Adrenal gland (tissue), 12 donors: ENCODE results near the gene GRIFIN. TPM values are rescaled to one million over a fixed set of nuclear protein-coding genes. Genes with fewer than 3 reads are reported as not detected.

ENCODE experiments used
- DNase-seq, 7 donors: peaks; one replicate each; pipeline ENCODE4 v3.0.0-alpha.2; 2019 to 2020
- H3K27ac ChIP-seq, 5 donors: fragments of 200-600 bp; sonication (generic) in 4 of 5; 1 replicate in 3 of 5; 2 replicates in 2 of 5; pipeline versions ENCODE4 v1.5.1 to v1.8.0; 2016 to 2020; ENCODE audit warnings: mild to moderate bottlenecking in 1 of 5
- H3K27me3 ChIP-seq: fragments of 200-600 bp; 2 replicates; pipeline ENCODE4 v1.8.0; 2021
- H3K36me3 ChIP-seq, 2 donors: fragments of 200-600 bp; replicated peaks in 1 of 2; 1 replicate in 1 of 2; 2 replicates in 1 of 2; pipeline versions ENCODE4 v1.5.1 to v1.8.0; 2018 to 2022
- H3K4me1 ChIP-seq, 2 donors: fragments of 200-600 bp; replicated peaks in 1 of 2; 1 replicate in 1 of 2; 2 replicates in 1 of 2; pipeline versions ENCODE4 v1.5.1 to v1.8.0; 2018 to 2021
- H3K4me3 ChIP-seq, 4 donors: fragments of 200-600 bp; sonication (generic) in 3 of 4; one replicate each; pipeline ENCODE4 v1.5.1; 2016 to 2018
- H3K9me3 ChIP-seq, 3 donors: fragments of 200-600 bp; sonication (generic) in 1 of 3; replicated peaks in 1 of 3; 1 replicate in 2 of 3; 2 replicates in 1 of 3; pipeline versions ENCODE4 v1.5.1 to v1.8.0; 2016 to 2021
- CTCF ChIP-seq, 6 experiments: fragments of 450-650 bp in 4 of 6; fragments of 200-600 bp in 2 of 6; sonication (generic) in 1 of 6; IDR thresholded peaks; 1 replicate in 5 of 6; 2 replicates in 1 of 6; pipeline versions ENCODE4 v1.5.1 to v1.8.0; 2016 to 2021; ENCODE audit warnings: antibody characterized with exemption in 6 of 6, mild to moderate bottlenecking in 2 of 6, moderate library complexity in 1 of 6
- POLR2A ChIP-seq, 2 donors: fragments of 450-650 bp; IDR thresholded peaks; one replicate each; pipeline ENCODE4 v1.6.1; 2017; ENCODE audit warnings: antibody characterized with exemption in 2 of 2, mild to moderate bottlenecking in 2 of 2, moderate library complexity in 1 of 2
- WGBS, 4 donors: extraction: QIAGEN DNeasy Blood & Tissue Kit in 2 of 4; methylation state at CpG; one replicate each; pipeline versions ENCODE4 v1.1.5 to v1.1.7; 2013 to 2017; 5-methylcytosine and 5-hydroxymethylcytosine counted together
- intact Hi-C, 2 donors: fragments of 100-400 bp; cut with DNase I; formaldehyde crosslinking; loops; one replicate each; pipeline versions ENCODE4 v1.14.1 to v1.15.0; 2022 to 2023
- polyA plus RNA-seq, 3 donors: library from polyadenylated mRNA; stranded (reverse); fragments of 200-250 nt in 2 of 3; fragments of 350-450 nt in 1 of 3; fragmentation: Illumina TruSeq in 1 of 3; extraction: RNeasy Lipid Tissue Mini Kit (QIAGEN cat#74804) in 1 of 3; gene quantifications; one replicate each; pipeline ENCODE4 v1.2.3, GENCODE V29; 2013 to 2014
- total RNA-seq, 9 donors: library from RNA; depleted of rRNA in 4 of 9; stranded (reverse); fragments of >200 nt in 4 of 9; fragments of 120-200 nt in 1 of 9; fragmentation: NEBNext Ultra II Directional in 1 of 9; extraction: Animal tissue kit (Norgen Biotek cat#: 25700) in 1 of 9; gene quantifications; one replicate each; pipeline versions ENCODE4 v1.1.0 to v1.2.4, GENCODE V29; 2013 to 2023
- donor health status: healthy with polysubstance abuse.
- donor health status: Bipolar disorder and iron deficiency.
- donor health status: DM: yes; HTN: yes; CAD: no.
- donor health status: DM: no; HTN: no; CAD: no.
- donor health status: DM: no; HTN: no; CAD: no.
- donor health status: DM: yes; HTN: yes; CAD: no.

GRIFIN gene
- total and polyA plus RNA-seq, 12 donors: not detected

- WGBS, 4 donors: 3 to 10% (median 6%) methylated on average over 12 to 41 of the region's 41 CpGs; no CpG with 5 or more reads in 1 of the 4 donors
- Histone ChIP-seq H3K27me3 (no peaks in the 10 kb centered on the region), H3K4me1 (peaks cover 26 to 38% of the 10 kb centered on the region in 2 donors), H3K27ac (peak overlapping the region in 2 of 5 donors; percentile 57 to 85), H3K9me3 (no peaks in the 10 kb centered on the region), H3K36me3 (no peaks in the 10 kb centered on the region), H3K4me3 (peak overlapping the region in 1 of 4 donors; percentile 71)
- no peak for DNase-seq
- intact Hi-C loops: loop anchor here in 1 of 2 donors (2.0 kb wide), 1 partner anchor 40 kb away; no protein-coding TSS in a partner anchor
- no peak for TF ChIP-seq CTCF (IDR thresholded peaks at IDR 0.05)
- no peak for TF ChIP-seq POLR2A (IDR thresholded peaks at IDR 0.05)
Observed at GRCh38 chr7:2518737-2519118, 42.5 kb upstream of the GRIFIN start.

DNA sequence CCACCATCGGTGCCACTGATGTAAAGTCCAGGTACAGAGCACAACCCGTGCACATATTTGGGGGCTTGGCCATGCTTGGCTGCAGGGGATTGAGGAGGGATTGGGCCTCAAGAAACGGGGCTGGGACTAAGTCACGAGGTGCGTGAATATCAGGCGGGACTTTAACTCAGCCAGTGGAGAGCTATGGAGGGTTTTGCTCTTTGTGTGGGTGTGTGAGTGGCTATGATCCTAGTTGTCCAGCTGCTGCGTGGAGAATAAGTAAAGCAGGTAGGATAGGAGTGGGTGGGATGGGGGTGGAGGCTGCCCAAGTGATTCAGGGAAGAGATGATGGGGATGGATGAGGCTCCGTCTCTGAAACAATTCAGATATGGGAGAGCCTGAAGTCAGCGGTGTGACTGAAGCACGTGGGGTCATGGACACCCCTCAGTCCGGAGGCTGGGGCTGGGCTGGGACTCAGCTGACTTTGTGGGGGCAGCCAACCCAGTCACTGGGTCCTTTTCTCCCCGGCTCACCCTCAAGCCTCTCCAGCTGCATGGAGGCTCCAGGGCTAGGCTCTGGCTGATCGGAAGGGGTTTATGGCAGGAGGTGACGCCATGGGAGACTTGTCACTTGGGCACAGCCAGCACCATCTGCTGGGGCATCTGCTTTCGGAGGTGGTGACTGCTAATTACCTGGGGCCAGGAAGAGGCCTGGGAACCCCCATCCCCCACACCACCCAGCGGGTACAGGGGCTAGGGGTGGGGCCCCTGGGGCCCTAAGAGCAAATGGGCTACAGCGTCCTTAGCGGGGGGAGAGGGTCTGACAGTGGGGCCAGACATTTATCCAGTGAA, 41.7 kb upstream of the GRIFIN start:
- Histone ChIP-seq H3K27ac (peak overlapping the region in 1 of 5 donors; percentile 57), H3K36me3 (no peaks in the 10 kb centered on the region), H3K27me3 (no peaks in the 10 kb centered on the region), H3K9me3 (no peaks in the 10 kb centered on the region), H3K4me1 (peaks cover 18 to 30% of the 10 kb centered on the region in 2 donors), H3K4me3 (no peak overlapping the region)
- TF ChIP-seq POLR2A (IDR thresholded peaks at IDR 0.05): no peak
- no peak for TF ChIP-seq CTCF (IDR thresholded peaks at IDR 0.05)
- no peak for DNase-seq
- intact Hi-C loops: loop anchor here in 1 of 2 donors (2.0 kb wide), 1 partner anchor 39 kb away; no protein-coding TSS in a partner anchor
- 62 to 69% (median 64%) methylated on average over 17 to 18 of the region's 18 CpGs for WGBS, 4 donors

DNA sequence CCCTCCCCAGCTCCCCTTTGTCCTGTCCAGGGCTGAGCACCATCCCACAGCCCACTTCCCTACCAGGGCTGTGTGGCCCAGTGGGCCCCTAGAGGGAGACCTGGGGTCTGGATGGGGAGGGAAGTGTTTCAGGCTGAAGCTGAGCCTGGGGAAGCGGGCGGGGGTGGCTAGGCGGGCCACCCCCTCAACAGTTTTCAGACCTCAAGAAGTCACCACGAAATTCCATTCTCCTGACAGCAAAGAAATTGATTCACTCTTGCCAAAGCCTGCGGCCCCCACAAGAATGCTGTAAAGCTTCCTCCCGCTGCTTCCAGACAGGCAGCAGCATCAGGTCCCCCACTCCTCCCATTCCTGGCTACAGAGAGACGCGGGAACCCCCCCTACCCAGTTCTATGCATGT, 40.8 kb upstream of the GRIFIN start:
- no peaks in the 10 kb centered on the region for H3K9me3 ChIP-seq
- no peaks in the 10 kb centered on the region for H3K36me3 ChIP-seq
- TF ChIP-seq POLR2A (IDR thresholded peaks at IDR 0.05) (no peak), CTCF (IDR thresholded peaks at IDR 0.05) (no peak)
- no peak for DNase-seq
- H3K27me3 ChIP-seq: no peaks in the 10 kb centered on the region
- no peak overlapping the region for H3K27ac ChIP-seq
- WGBS, 4 donors: 65 to 75% (median 68%) methylated on average over 4 to 8 of the region's 8 CpGs
- intact Hi-C loops: no loop called here
- H3K4me3 ChIP-seq: no peak overlapping the region
- peaks cover 18 to 23% of the 10 kb centered on the region in 2 donors for H3K4me1 ChIP-seq

- Histone ChIP-seq H3K9me3 (no peaks in the 10 kb centered on the region), H3K4me1 (peaks cover 18 to 27% of the 10 kb centered on the region in 2 donors), H3K27me3 (no peaks in the 10 kb centered on the region), H3K36me3 (no peaks in the 10 kb centered on the region), H3K27ac (no peak overlapping the region), H3K4me3 (no peak overlapping the region)
- TF ChIP-seq POLR2A (IDR thresholded peaks at IDR 0.05) (no peak), CTCF (IDR thresholded peaks at IDR 0.05) (no peak)
- DNase-seq: no peak
- WGBS, 4 donors: 81 to 89% methylated on average over 8 of the region's 8 CpGs; no CpG with 5 or more reads in 2 of the 4 donors
- intact Hi-C loops: no loop called here
Observed at GRCh38 chr7:2516194-2516555, 40.0 kb upstream of the GRIFIN start.
